Heart right ventricle (tissue), 16 donors: ENCODE results near the gene PDLIM1. TPM values are rescaled to one million over a fixed set of nuclear protein-coding genes. Genes with fewer than 3 reads are reported as not detected.

ENCODE experiments used
- ATAC-seq, 8 donors: fragments of 200-7000 bp; cut with Tn5 transposase; one replicate each; pipeline ENCODE4 v1.9.1; 2020; ENCODE audit warnings: mild to moderate bottlenecking in 8 of 8, moderate library complexity in 8 of 8, moderate number of reproducible peaks in 1 of 8
- DNase-seq, 2 donors: peaks; one replicate each; pipeline ENCODE4 v3.0.0-alpha.2; 2020
- H3K27ac ChIP-seq, 10 donors: fragments of 200-600 bp; sonication (generic) in 2 of 10; one replicate each; pipeline versions ENCODE4 v1.5.0 to v1.8.0; 2020 to 2022; ENCODE audit warnings: mild to moderate bottlenecking in 3 of 10
- H3K27me3 ChIP-seq, 7 donors: fragments of 200-600 bp; one replicate each; pipeline ENCODE4 v1.8.0; 2021 to 2022; ENCODE audit warnings: mild to moderate bottlenecking in 2 of 7
- H3K36me3 ChIP-seq, 9 donors: fragments of 200-600 bp; sonication (generic) in 1 of 9; one replicate each; pipeline versions ENCODE4 v1.5.0 to v1.8.0; 2020 to 2022; ENCODE audit warnings: mild to moderate bottlenecking in 2 of 9
- H3K4me1 ChIP-seq, 9 donors: fragments of 200-600 bp; sonication (generic) in 1 of 9; one replicate each; pipeline versions ENCODE4 v1.5.0 to v1.8.0; 2020 to 2022; ENCODE audit warnings: mild to moderate bottlenecking in 4 of 9
- H3K4me3 ChIP-seq, 10 donors: fragments of 200-600 bp; sonication (generic) in 2 of 10; one replicate each; pipeline versions ENCODE4 v1.5.0 to v1.8.0; 2020 to 2022; ENCODE audit warnings: mild to moderate bottlenecking in 7 of 10, moderate library complexity in 2 of 10
- H3K9me3 ChIP-seq, 11 donors: fragments of 200-600 bp in 10 of 11; sonication (generic) in 2 of 11; one replicate each; pipeline versions ENCODE4 v1.5.0 to v1.8.0; 2013 to 2022; ENCODE audit warnings: mild to moderate bottlenecking in 2 of 11, control low read depth in 1 of 11, moderate library complexity in 1 of 11
- WGBS, 2 donors: extraction: QIAGEN DNeasy Blood & Tissue Kit; methylation state at CpG; one replicate each; pipeline ENCODE4 v1.1.7; 2013; ENCODE audit warnings: inconsistent platforms in 1 of 2; 5-methylcytosine and 5-hydroxymethylcytosine counted together
- intact Hi-C, 10 donors: fragments of 100-400 bp; cut with DNase I; formaldehyde crosslinking; loops; one replicate each; pipeline versions ENCODE4 v1.11.1 to v1.14.2; 2022
- polyA plus RNA-seq, 2 donors: library from polyadenylated mRNA; stranded (reverse); fragments of 200-250 nt; gene quantifications; one replicate each; pipeline ENCODE4 v1.2.3, GENCODE V29; 2013
- total RNA-seq, 10 donors: library from RNA; stranded (reverse); fragmentation: NEBNext Ultra II Directional in 3 of 10; extraction: Animal tissue kit (Norgen Biotek cat#: 25700) in 3 of 10; gene quantifications; one replicate each; pipeline versions ENCODE4 v1.2.1 to v1.2.4, GENCODE V29; 2021 to 2023
- TF ChIP-seq, protein P1 (sequence below), 9 donors: fragments of 200-600 bp; sonication (generic) in 2 of 9; IDR thresholded peaks; one replicate each; pipeline versions ENCODE4 v1.5.0 to v1.8.0; 2021 to 2022; ENCODE audit warnings: antibody characterized with exemption in 9 of 9, mild to moderate bottlenecking in 5 of 9, moderate library complexity in 1 of 9
- donor health status: Arrhythmogenic right ventricular cardiomyopathy.
- donor health status: ischemic (EF 13 %, LVEDD 7.1; RV severe dilation, severe dysfunction).
- donor health status: healthy with polysubstance abuse.
- donor health status: DM: no; HTN: yes; CAD: no.
- donor health status: DM: no; HTN: no; CAD: no.
- donor health status: ischemic (EF 25% LVEDD 6.9; RV normal size, moderate dysfunction).
- donor health status: ischemic (EF 25% LVEDD 5.7; RV mildly dilated, moderate dysfunction).
- donor health status: healthy.
- donor health status: DM: yes; HTN: yes; CAD: no.
- donor health status: Ischemic cardiomyopathy.
- donor health status: ischemic (EF 35%, LVEDD 5.7; RV mildly dilated, moderate dysfunction).
- donor health status: nonischemic (EF 11% LVEDD 7.7; RV severe dilation, severe dysfunction).
- donor health status: DM: yes; HTN: yes; CAD: no.
- donor health status: PGD.
- donor health status: ischemic (EF 29% LVEDD 5.4; RV normal size, mild dysfunction).
- donor health status: nonischemic (EF 23%, LVEDD 6.1; RV moderate dilation, normal function).

PDLIM1 gene
- total and polyA plus RNA-seq, 12 donors: 152 to 467 (median 322) TPM

DNA sequence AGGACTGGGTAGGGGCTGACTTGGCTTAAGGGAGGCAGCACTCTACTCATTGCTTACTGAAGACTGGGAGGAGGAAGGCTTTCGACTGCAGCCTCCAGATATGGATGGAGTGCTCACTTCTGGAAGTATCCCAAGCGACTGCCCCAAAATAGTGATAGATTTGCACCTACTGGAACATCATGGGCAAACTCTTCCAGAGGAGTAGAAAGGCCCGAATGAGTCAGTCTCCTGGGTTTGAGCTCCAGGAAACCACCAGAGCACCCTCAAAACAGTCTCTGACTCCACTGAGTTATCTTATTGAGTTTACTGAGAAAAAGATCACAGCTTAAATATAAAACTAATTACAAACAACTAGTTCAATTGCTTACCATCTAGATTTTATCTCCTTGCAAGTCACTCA is 37.2 kb upstream of the PDLIM1 start:
- WGBS, 2 donors: 59 to 66% methylated on average over 3 of the region's 3 CpGs
- H3K36me3 ChIP-seq: peaks cover 0 to 87% (median 3%) of the 10 kb centered on the region in 9 donors
- TF ChIP-seq, protein P1, sequence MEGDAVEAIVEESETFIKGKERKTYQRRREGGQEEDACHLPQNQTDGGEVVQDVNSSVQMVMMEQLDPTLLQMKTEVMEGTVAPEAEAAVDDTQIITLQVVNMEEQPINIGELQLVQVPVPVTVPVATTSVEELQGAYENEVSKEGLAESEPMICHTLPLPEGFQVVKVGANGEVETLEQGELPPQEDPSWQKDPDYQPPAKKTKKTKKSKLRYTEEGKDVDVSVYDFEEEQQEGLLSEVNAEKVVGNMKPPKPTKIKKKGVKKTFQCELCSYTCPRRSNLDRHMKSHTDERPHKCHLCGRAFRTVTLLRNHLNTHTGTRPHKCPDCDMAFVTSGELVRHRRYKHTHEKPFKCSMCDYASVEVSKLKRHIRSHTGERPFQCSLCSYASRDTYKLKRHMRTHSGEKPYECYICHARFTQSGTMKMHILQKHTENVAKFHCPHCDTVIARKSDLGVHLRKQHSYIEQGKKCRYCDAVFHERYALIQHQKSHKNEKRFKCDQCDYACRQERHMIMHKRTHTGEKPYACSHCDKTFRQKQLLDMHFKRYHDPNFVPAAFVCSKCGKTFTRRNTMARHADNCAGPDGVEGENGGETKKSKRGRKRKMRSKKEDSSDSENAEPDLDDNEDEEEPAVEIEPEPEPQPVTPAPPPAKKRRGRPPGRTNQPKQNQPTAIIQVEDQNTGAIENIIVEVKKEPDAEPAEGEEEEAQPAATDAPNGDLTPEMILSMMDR (IDR thresholded peaks at IDR 0.05): no peak
- H3K27me3 ChIP-seq: no peaks in the 10 kb centered on the region
- peaks cover 3 to 95% (median 56%) of the 10 kb centered on the region in 9 donors for H3K4me1 ChIP-seq
- H3K27ac ChIP-seq: peak overlapping the region in 9 of 10 donors; percentile 42 to 96 (median 61)
- intact Hi-C loops: no loop called here
- peak in 3 of 8 donors; percentile 2 to 7 (median 6) for ATAC-seq
- H3K4me3 ChIP-seq: no peak overlapping the region
- no peak for DNase-seq
- H3K9me3 ChIP-seq: no peaks in the 10 kb centered on the region

DNA sequence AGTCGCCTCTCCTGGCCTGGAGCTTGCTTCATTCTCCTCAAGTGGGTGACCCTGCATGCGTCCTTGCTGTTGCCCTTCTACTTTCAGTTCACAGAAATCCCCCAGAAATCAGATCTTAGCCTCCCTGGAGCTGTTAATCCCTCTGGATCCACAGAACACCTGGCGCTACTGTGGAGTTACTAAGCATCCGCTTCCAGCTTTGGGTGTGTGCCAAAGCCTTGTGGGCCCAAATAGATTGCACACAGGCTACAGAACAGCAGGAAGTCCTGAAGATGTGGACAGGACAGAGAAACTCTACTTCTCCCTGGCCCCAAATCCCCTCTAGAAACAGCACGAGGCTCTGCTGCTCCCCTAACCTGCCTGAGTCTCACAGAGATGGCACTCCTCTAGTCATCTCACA is 36.6 kb upstream of the PDLIM1 start:
- 24 to 31% methylated on average over 5 of the region's 5 CpGs for WGBS, 2 donors
- H3K27ac ChIP-seq: peak overlapping the region in 9 of 10 donors; percentile 42 to 96 (median 61)
- intact Hi-C loops: no loop called here
- ATAC-seq (peak; percentile 50 to 87 (median 76)), DNase-seq (peak; percentile 43 to 79)
- no peaks in the 10 kb centered on the region for H3K9me3 ChIP-seq
- peaks cover 0 to 87% (median 0%) of the 10 kb centered on the region in 9 donors for H3K36me3 ChIP-seq
- no peaks in the 10 kb centered on the region for H3K27me3 ChIP-seq
- TF ChIP-seq, protein P1 (IDR thresholded peaks at IDR 0.05): peak in 1 of 9 donors; percentile 13
- peaks cover 3 to 90% (median 56%) of the 10 kb centered on the region in 9 donors for H3K4me1 ChIP-seq
- no peak overlapping the region for H3K4me3 ChIP-seq

DNA sequence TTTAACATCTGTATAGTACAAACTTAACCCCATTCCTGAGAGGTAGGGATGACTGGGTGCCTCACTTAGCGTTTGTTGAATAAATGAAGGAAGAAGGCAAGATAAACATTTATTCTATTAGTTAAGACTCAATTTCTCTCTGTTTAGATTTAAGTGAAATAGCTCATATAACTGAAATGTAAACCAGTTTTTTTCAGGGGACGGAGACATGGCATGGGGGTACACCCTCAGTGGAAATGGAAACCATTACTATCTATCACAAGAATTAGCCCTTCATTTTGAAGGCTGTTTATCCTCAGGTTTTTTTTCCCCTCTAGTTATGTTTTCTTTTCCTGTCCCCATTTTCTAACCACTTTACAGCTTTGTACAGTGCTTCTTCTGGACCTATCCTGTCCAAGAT is 35.6 kb upstream of the PDLIM1 start:
- WGBS, 2 donors: 98 to 100% methylated on average over 2 of the region's 2 CpGs
- no peaks in the 10 kb centered on the region for H3K9me3 ChIP-seq
- H3K4me1 ChIP-seq: peaks cover 3 to 92% (median 51%) of the 10 kb centered on the region in 9 donors
- intact Hi-C loops: no loop called here
- peaks cover 0 to 87% (median 7%) of the 10 kb centered on the region in 9 donors for H3K36me3 ChIP-seq
- H3K4me3 ChIP-seq: no peak overlapping the region
- TF ChIP-seq, protein P1 (IDR thresholded peaks at IDR 0.05): no peak
- H3K27me3 ChIP-seq: no peaks in the 10 kb centered on the region
- H3K27ac ChIP-seq: peak overlapping the region in 4 of 10 donors; percentile 56 to 96 (median 84)
- ATAC-seq (no peak), DNase-seq (no peak)

DNA sequence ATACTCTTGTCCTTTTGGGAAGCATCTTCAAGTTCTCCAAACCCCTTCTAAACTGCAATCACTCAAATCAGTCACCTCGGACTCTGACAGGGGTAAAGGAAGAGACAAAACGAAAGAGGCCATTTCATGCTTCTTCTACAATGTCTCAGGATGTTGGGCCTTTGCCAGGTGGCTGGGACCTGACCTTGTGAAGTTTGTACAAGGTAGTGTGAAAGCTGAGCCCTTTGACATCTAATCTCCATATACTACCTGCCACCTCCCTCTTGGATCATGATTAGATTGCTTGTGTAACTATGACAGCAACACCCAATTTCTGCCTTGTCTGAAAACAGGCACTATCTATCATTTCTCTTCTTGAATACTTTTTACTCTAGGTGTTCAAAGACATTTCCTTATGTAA is 35.1 kb upstream of the PDLIM1 start:
- TF ChIP-seq, protein P1 (IDR thresholded peaks at IDR 0.05): no peak
- no peak for ATAC-seq
- WGBS, 2 donors: 72 to 77% methylated on average over 2 of the region's 2 CpGs
- Histone ChIP-seq H3K36me3 (peaks cover 0 to 91% (median 11%) of the 10 kb centered on the region in 9 donors), H3K9me3 (no peaks in the 10 kb centered on the region), H3K27me3 (no peaks in the 10 kb centered on the region), H3K4me3 (no peak overlapping the region), H3K27ac (peak overlapping the region in 2 of 10 donors; percentile 6 to 96), H3K4me1 (peaks cover 3 to 86% (median 47%) of the 10 kb centered on the region in 9 donors)
- intact Hi-C loops: no loop called here
- DNase-seq: no peak
